ENCODE measurements around the gene TM2D1.
"Not testable (repeated sequence)": the region's sequence is repeated elsewhere in the genome, so short reads cannot be mapped to it uniquely, and the experiment has no call there.

Gene TM2D1

DNA sequence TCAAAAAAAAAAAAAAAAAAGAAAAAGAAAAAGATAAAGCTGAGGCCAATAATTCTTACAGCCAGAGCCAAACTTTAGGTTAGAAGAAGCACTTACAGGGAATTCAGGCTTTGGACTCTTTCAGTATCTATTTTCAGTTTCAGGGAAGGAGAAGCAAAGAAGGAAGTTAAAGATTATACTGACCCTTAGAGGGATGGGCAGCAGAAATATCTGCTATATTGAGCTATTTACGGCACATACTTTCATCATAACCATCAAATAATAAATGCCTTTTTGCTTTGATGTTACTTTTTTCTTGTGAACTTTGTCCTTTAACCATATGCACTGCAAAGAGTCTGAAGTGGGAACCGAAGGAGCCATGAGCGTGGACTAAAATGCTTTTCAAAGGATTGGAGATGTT, 42.0 kb downstream of the TM2D1 start:
- Histone ChIP-seq H3K27ac (ENCODE audit: low read depth, low read length) (no peak overlapping the region), H3K4me2 (ENCODE audit: low read depth, low read length, poor library complexity, severe bottlenecking) (no peak overlapping the region), H4K20me1 (ENCODE audit: low read depth, low read length) (no peaks in the 10 kb centered on the region), H3K27me3 (ENCODE audit: low read length) (no peaks in the 10 kb centered on the region), H3K36me3 (ENCODE audit: low read length) (peaks cover 10% of the 10 kb centered on the region), H2AFZ (ENCODE audit: low read depth, low read length, severe bottlenecking) (no peak overlapping the region), H3F3A (ENCODE audit: insufficient read depth) (no peaks in the 10 kb centered on the region), H3K4me3 (ENCODE audit: insufficient read depth, low read length, poor library complexity, severe bottlenecking) (no peak overlapping the region), H3K9me3 (ENCODE audit: insufficient read depth, low read length) (no peaks in the 10 kb centered on the region), H3K9ac (ENCODE audit: low read length) (no peak overlapping the region), H3K79me2 (ENCODE audit: insufficient read depth, low read length) (no peaks in the 10 kb centered on the region), H3K9me2 (replicated peaks; ENCODE audit: insufficient read depth, low read length) (no peaks in the 10 kb centered on the region)
- TF ChIP-seq, protein P1, sequence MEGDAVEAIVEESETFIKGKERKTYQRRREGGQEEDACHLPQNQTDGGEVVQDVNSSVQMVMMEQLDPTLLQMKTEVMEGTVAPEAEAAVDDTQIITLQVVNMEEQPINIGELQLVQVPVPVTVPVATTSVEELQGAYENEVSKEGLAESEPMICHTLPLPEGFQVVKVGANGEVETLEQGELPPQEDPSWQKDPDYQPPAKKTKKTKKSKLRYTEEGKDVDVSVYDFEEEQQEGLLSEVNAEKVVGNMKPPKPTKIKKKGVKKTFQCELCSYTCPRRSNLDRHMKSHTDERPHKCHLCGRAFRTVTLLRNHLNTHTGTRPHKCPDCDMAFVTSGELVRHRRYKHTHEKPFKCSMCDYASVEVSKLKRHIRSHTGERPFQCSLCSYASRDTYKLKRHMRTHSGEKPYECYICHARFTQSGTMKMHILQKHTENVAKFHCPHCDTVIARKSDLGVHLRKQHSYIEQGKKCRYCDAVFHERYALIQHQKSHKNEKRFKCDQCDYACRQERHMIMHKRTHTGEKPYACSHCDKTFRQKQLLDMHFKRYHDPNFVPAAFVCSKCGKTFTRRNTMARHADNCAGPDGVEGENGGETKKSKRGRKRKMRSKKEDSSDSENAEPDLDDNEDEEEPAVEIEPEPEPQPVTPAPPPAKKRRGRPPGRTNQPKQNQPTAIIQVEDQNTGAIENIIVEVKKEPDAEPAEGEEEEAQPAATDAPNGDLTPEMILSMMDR (IDR thresholded peaks at IDR 0.05; ENCODE audit: insufficient read depth, low read length, poor library complexity, severe bottlenecking): no peak
- no peak for TF ChIP-seq EZH2phosphoT487 (conservative IDR thresholded peaks at IDR 0.05; ENCODE audit: low read length)

DNA sequence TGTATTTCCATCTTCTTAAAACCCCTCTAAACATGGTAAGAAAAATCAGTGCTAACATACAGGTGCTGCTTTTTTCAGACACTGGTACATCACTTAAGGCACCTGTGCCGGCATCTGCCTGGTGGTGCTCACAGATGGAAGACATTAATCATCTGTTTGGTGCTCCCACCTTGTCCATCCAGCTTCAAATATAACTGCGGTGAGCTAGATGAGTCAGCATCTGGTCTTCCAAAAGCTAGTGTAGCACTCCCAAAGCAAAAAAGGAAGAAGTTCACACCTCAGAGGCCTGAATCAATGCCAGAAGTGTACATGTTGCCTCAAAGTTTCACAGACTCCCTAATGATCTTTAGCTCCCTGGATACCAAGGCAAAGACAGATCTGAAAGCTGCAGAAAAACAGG, 44.4 kb downstream of the TM2D1 start:
- no peak overlapping the region for H2AFZ ChIP-seq (ENCODE audit: low read depth, low read length, severe bottlenecking)
- TF ChIP-seq, protein P1 (IDR thresholded peaks at IDR 0.05; ENCODE audit: insufficient read depth, low read length, poor library complexity, severe bottlenecking): no peak
- no peak for TF ChIP-seq EZH2phosphoT487 (conservative IDR thresholded peaks at IDR 0.05; ENCODE audit: low read length)
- H3K36me3 ChIP-seq (ENCODE audit: low read length): peaks cover 5% of the 10 kb centered on the region

DNA sequence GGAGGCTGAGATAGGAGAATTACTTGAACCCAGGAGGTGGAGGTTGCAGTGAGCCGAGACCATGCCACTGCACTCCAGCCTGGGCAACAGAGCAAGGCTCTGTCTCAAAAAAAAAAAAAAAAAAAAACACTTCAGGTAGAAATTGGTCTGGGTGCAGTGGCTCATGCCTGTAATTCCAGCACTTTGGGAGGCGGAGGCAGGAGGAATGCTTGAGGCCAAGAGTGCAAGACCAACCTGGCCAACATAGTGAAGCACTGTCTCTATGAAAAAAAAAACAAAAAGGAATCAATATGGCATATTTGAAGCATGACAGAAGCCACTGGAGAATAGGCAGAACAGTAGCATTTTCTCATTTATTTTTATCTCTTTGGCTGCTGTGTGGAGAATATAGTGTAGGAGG, 48.1 kb downstream of the TM2D1 start:
- not testable (repeated sequence) for H3K9me2 ChIP-seq (replicated peaks; ENCODE audit: insufficient read depth, low read length); H3K4me3 ChIP-seq (ENCODE audit: insufficient read depth, low read length, poor library complexity, severe bottlenecking); H3K4me2 ChIP-seq (ENCODE audit: low read depth, low read length, poor library complexity, severe bottlenecking); H3K27me3 ChIP-seq (ENCODE audit: low read length); H3K9me3 ChIP-seq (ENCODE audit: insufficient read depth, low read length); H3K9ac ChIP-seq (ENCODE audit: low read length); H2AFZ ChIP-seq (ENCODE audit: low read depth, low read length, severe bottlenecking); H3K79me2 ChIP-seq (ENCODE audit: insufficient read depth, low read length); H3K27ac ChIP-seq (ENCODE audit: low read depth, low read length); H3F3A ChIP-seq (ENCODE audit: insufficient read depth); H4K20me1 ChIP-seq (ENCODE audit: low read depth, low read length); H3K36me3 ChIP-seq (ENCODE audit: low read length)

More for the DNA sequence above, 44.4 kb downstream of the TM2D1 start:
- H3K27ac ChIP-seq (ENCODE audit: low read depth, low read length): no peak overlapping the region
- no peak overlapping the region for H3K9ac ChIP-seq (ENCODE audit: low read length)
- H3K4me2 ChIP-seq (ENCODE audit: low read depth, low read length, poor library complexity, severe bottlenecking): no peak overlapping the region
- H3K9me3 ChIP-seq (ENCODE audit: insufficient read depth, low read length): no peaks in the 10 kb centered on the region
- no peaks in the 10 kb centered on the region for H3F3A ChIP-seq (ENCODE audit: insufficient read depth)
- H3K4me3 ChIP-seq (ENCODE audit: insufficient read depth, low read length, poor library complexity, severe bottlenecking): no peak overlapping the region
- H3K27me3 ChIP-seq (ENCODE audit: low read length): no peaks in the 10 kb centered on the region
- H4K20me1 ChIP-seq (ENCODE audit: low read depth, low read length): no peaks in the 10 kb centered on the region
- no peaks in the 10 kb centered on the region for H3K79me2 ChIP-seq (ENCODE audit: insufficient read depth, low read length)
- H3K9me2 ChIP-seq (replicated peaks; ENCODE audit: insufficient read depth, low read length): no peaks in the 10 kb centered on the region

DNA sequence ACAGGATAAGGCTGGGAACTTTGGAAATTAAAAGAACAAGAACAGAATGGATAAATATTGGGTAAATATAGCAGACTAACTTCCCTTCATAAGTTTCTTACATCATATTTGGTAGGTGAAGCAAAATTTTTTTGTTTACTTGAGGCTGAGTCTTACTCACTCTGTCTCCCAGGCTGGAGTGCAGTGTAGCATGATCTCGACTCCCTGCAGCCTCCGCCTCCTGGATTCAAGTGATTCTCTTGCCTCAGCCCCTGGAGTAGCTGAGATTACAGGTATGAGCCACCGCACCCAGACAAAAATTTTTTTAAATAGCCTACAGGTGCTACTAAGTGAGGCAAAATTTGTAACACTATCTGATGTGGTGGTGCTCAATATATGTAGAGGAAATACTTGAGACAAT, 50.7 kb downstream of the TM2D1 start:
- no peak for TF ChIP-seq EZH2phosphoT487 (conservative IDR thresholded peaks at IDR 0.05; ENCODE audit: low read length)
- TF ChIP-seq, protein P1 (IDR thresholded peaks at IDR 0.05; ENCODE audit: insufficient read depth, low read length, poor library complexity, severe bottlenecking): no peak
- Histone ChIP-seq H3K27ac (ENCODE audit: low read depth, low read length) (no peak overlapping the region), H3K27me3 (ENCODE audit: low read length) (no peaks in the 10 kb centered on the region), H2AFZ (ENCODE audit: low read depth, low read length, severe bottlenecking) (no peak overlapping the region), H3K9me2 (replicated peaks; ENCODE audit: insufficient read depth, low read length) (no peaks in the 10 kb centered on the region), H3K4me3 (ENCODE audit: insufficient read depth, low read length, poor library complexity, severe bottlenecking) (no peak overlapping the region), H3K36me3 (ENCODE audit: low read length) (no peaks in the 10 kb centered on the region), H3F3A (ENCODE audit: insufficient read depth) (no peaks in the 10 kb centered on the region), H4K20me1 (ENCODE audit: low read depth, low read length) (no peaks in the 10 kb centered on the region), H3K9ac (ENCODE audit: low read length) (no peak overlapping the region), H3K4me2 (ENCODE audit: low read depth, low read length, poor library complexity, severe bottlenecking) (no peak overlapping the region), H3K9me3 (ENCODE audit: insufficient read depth, low read length) (no peaks in the 10 kb centered on the region), H3K79me2 (ENCODE audit: insufficient read depth, low read length) (no peaks in the 10 kb centered on the region)

All from SU-DHL-6 (cell line).